DOHH2 (cell line): Measurements from ENCODE around the gene ALS2CL.

Source experiments
- CTCF ChIP-seq: fragments of 200-600 bp; sonication (generic); IDR thresholded peaks from one replicate; pipeline ENCODE4 v1.5.1; 2014; ENCODE audit warnings: antibody characterized with exemption, mild to moderate bottlenecking, low read depth, low read length; ENCODE audit not compliant: poor library complexity, severe bottlenecking
- EZH2phosphoT487 ChIP-seq: fragments of 200-600 bp; sonication (generic); IDR thresholded peaks from 2 replicates; pipeline ENCODE4 v1.6.1; 2017; ENCODE audit warnings: borderline replicate concordance, mild to moderate bottlenecking, antibody characterized with exemption, low read length, moderate library complexity, mixed read lengths

DNA sequence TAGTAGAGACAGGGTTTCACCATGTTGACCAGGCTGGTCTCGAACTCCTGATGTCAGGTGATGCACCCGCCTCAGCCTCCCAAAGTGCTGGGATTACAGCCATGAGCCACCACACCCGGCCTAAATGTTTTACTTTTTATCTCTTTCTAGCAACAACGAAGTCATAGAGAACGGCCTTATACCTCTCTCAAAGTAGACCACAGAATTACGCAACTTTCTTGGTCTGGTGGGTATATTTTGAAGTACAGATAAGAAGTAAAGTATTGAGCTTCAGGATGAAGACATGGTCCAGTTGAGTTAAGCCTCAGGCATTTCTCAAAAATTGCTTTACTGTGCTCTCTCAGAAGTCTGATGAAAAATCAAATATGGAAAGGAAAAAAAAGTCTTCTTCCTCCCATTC, 50.5 kb downstream of the ALS2CL start:
- TF ChIP-seq CTCF (no peak), EZH2phosphoT487 (no peak)
